IMR-90 (cell line): ENCODE results near the gene MAB21L4.

Experiments used
- FOS ChIP-seq: fragments of 150-350 bp; IDR thresholded peaks from 2 replicates; pipeline ENCODE4 v1.6.1; 2016; ENCODE audit warnings: low read depth, low read length
- MAFK ChIP-seq: IDR thresholded peaks from 2 replicates; pipeline ENCODE4 v1.6.1; 2012; ENCODE audit warnings: low read depth, low read length, improper control_type of control experiment
- MXI1 ChIP-seq: IDR thresholded peaks from 2 replicates; pipeline ENCODE4 v1.6.1; 2012; ENCODE audit warnings: low read depth, mild to moderate bottlenecking, low read length, moderate library complexity, borderline replicate concordance
- POLR2A ChIP-seq: IDR thresholded peaks from 2 replicates; pipeline ENCODE4 v1.6.1; 2012; ENCODE audit warnings: mild to moderate bottlenecking, low read depth, low read length
- RAD21 ChIP-seq: IDR thresholded peaks from 2 replicates; pipeline ENCODE4 v1.6.1; 2012; ENCODE audit warnings: low read length, improper control_type of control experiment
- RFX5 ChIP-seq: IDR thresholded peaks from 2 replicates; pipeline ENCODE4 v1.8.0; 2012; ENCODE audit warnings: low read depth, mild to moderate bottlenecking, low read length, moderate library complexity
- SMC3 ChIP-seq: fragments of 150-350 bp; IDR thresholded peaks from 2 replicates; pipeline ENCODE4 v1.6.1; 2016; ENCODE audit warnings: low read depth, mild to moderate bottlenecking, antibody characterized with exemption, low read length, moderate library complexity
- TF ChIP-seq, protein P1 (sequence below): conservative IDR thresholded peaks from 2 replicates; pipeline ENCODE4 v1.5.1; 2012; ENCODE audit warnings: mild to moderate bottlenecking, low read depth, low read length, improper control_type of control experiment
- TF ChIP-seq, protein P2 (sequence below): fragments of 150-350 bp; IDR thresholded peaks from 2 replicates; pipeline ENCODE4 v1.6.1; 2017; ENCODE audit warnings: mild to moderate bottlenecking, antibody characterized with exemption, low read length, low read depth

DNA sequence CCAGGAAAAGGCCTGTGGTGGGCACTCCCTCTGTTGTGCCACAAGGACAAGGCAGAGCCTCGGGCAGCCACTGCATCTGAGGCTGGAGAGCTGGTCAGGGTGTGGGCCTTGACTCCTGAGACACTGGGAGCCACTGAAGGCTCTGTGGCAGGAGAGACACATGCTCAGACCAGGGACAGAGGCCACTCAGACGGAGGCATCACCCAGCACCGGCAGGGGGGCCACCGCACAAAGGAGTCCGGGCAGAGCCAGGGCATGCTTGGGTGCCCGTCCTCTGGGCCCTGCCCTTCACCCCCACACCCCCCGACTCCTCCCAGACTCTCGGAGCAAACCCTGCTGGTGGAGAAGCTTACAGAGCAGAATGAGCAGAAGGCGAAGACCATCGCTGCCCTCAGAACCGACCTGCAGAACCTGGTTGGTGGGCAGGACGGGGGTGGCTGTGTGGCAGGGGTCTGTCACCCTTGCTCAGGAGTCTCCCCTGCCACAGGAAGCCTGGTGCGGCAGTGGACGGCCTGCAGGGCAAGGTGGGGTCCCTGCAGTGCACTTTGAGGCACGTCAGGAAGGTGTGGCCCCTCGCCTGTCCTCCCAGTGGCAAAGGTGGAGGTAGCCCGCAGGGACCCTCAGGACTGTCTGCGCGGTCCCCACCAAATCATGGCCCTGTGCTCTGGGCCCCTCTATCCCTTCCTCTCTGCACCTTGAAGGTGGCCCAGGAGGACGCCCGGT is 36.2 kb upstream of the MAB21L4 start:
- TF ChIP-seq, protein P1, sequence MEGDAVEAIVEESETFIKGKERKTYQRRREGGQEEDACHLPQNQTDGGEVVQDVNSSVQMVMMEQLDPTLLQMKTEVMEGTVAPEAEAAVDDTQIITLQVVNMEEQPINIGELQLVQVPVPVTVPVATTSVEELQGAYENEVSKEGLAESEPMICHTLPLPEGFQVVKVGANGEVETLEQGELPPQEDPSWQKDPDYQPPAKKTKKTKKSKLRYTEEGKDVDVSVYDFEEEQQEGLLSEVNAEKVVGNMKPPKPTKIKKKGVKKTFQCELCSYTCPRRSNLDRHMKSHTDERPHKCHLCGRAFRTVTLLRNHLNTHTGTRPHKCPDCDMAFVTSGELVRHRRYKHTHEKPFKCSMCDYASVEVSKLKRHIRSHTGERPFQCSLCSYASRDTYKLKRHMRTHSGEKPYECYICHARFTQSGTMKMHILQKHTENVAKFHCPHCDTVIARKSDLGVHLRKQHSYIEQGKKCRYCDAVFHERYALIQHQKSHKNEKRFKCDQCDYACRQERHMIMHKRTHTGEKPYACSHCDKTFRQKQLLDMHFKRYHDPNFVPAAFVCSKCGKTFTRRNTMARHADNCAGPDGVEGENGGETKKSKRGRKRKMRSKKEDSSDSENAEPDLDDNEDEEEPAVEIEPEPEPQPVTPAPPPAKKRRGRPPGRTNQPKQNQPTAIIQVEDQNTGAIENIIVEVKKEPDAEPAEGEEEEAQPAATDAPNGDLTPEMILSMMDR = no peak
- no peak for TF ChIP-seq POLR2A
- TF ChIP-seq MXI1 = no peak
- no peak for TF ChIP-seq MAFK
- TF ChIP-seq RFX5 = no peak
- no peak for TF ChIP-seq RAD21
- TF ChIP-seq FOS = no peak
- TF ChIP-seq, protein P2, sequence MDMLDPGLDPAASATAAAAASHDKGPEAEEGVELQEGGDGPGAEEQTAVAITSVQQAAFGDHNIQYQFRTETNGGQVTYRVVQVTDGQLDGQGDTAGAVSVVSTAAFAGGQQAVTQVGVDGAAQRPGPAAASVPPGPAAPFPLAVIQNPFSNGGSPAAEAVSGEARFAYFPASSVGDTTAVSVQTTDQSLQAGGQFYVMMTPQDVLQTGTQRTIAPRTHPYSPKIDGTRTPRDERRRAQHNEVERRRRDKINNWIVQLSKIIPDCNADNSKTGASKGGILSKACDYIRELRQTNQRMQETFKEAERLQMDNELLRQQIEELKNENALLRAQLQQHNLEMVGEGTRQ = no peak
- no peak for TF ChIP-seq SMC3
